C4-2B (cell line): ENCODE measurements around the gene SCARB1.

ENCODE experiments used
- CTCF ChIP-seq: fragments of 450-650 bp; conservative IDR thresholded peaks from 2 replicates; pipeline ENCODE4 v1.5.1; 2017; ENCODE audit warnings: mild to moderate bottlenecking
- ZFX ChIP-seq: fragments of 450-650 bp; IDR thresholded peaks from 2 replicates; pipeline ENCODE4 v1.6.1; 2017

DNA sequence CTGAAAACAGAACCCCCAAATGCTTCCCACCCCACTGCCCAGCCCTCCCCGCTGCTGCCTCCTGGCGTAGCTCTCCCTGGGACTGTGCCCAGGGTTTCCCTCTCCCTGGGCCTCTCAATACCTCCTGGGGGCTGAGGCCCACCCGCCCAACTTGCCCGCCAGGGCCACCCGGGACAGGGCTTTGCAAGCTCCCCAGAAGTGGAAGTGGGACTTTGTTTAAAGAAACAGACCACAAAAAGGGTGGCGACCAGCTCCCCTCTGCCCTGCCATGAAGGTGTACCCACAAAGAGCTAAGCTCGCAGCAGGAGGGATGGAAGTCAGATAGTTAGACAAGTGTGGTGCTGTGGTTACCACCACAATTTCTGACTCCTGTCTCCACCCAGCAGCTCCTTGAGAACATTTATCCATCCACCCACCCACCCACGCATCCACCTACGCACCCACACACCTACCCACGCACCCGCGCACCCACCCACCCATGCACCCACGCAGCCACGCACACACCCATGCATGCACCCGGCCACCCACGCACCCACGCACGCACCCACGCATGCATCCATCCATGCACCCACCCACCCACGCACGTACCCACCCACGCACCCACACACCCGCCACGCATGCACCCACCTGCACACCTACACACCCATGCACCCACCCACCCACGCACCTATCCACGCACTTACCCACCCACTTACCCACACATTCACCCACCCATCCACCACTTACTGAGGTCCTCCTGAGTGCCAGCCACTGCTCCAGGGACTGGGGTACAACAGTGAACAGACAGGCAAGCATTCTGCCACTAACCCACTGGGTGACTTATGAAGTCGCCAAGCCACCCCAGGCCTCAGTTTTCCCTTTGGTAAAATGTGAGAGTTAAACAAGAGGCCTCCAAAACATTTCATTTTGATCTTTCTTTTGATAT lies 127.3 kb downstream of the SCARB1 start:
- TF ChIP-seq CTCF (no peak), ZFX (no peak)
